H1 (cell line): ENCODE measurements around the gene DGKI.

Source experiments
- BACH1 ChIP-seq: IDR thresholded peaks from 2 replicates; pipeline ENCODE4 v1.6.1; 2012; ENCODE audit warnings: low read length, improper control_type of control experiment
- CEBPB ChIP-seq: IDR thresholded peaks from 2 replicates; pipeline ENCODE4 v1.6.1; 2012; ENCODE audit warnings: low read depth, low read length
- CREB1 ChIP-seq: IDR thresholded peaks from 2 replicates; pipeline ENCODE4 v1.6.1; 2012; ENCODE audit warnings: inconsistent platforms
- CTCF ChIP-seq, 3 experiments: IDR thresholded peaks; 1 replicate in 2 of 3; 2 replicates in 1 of 3; pipeline versions ENCODE4 v1.5.1 to v1.6.1; 2011; ENCODE audit warnings: low read length in 3 of 3, mild to moderate bottlenecking in 3 of 3, inconsistent platforms in 2 of 3, low read depth in 1 of 3, moderate library complexity in 1 of 3; ENCODE audit not compliant: insufficient read depth in 1 of 3; ENCODE audit errors: control extremely low read depth in 1 of 3
- EZH2 ChIP-seq: fragments of 200-600 bp; sonication (generic); IDR thresholded peaks from 2 replicates; pipeline ENCODE4 v1.7.1; 2012; ENCODE audit warnings: low read depth, mild to moderate bottlenecking, moderate library complexity, low read length, inconsistent platforms; ENCODE audit not compliant: severe bottlenecking
- JUND ChIP-seq: IDR thresholded peaks from 2 replicates; pipeline ENCODE4 v1.6.1; 2011; ENCODE audit warnings: mild to moderate bottlenecking, improper control_type of control experiment, low read length
- POLR2A ChIP-seq, 2 experiments: IDR thresholded peaks; 1 replicate in 1 of 2; 2 replicates in 1 of 2; pipeline ENCODE4 v1.6.1; 2011; ENCODE audit warnings: low read depth in 2 of 2, low read length in 2 of 2, mild to moderate bottlenecking in 2 of 2; ENCODE audit errors: control extremely low read depth in 1 of 2
- POLR2AphosphoS5 ChIP-seq: IDR thresholded peaks from 2 replicates; pipeline ENCODE4 v1.6.1; 2011; ENCODE audit warnings: low read depth, low read length
- RAD21 ChIP-seq, 2 experiments: IDR thresholded peaks in 1 of 2; conservative IDR thresholded peaks in 1 of 2; 2 replicates each; pipeline ENCODE4 v1.6.1; 2011; ENCODE audit warnings: low read depth in 2 of 2, low read length in 2 of 2, improper control_type of control experiment in 1 of 2, inconsistent platforms in 1 of 2, mild to moderate bottlenecking in 1 of 2, moderate library complexity in 1 of 2
- RNF2 ChIP-seq: fragments of 200-900, 300-1000 bp; sonication (generic); IDR thresholded peaks from 2 replicates; pipeline ENCODE4 v1.7.1; 2016; ENCODE audit warnings: borderline replicate concordance, low read depth, mild to moderate bottlenecking, antibody characterized with exemption, low read length; ENCODE audit not compliant: poor library complexity, severe bottlenecking; ENCODE audit errors: missing control alignments
- SRF ChIP-seq: IDR thresholded peaks from 2 replicates; pipeline ENCODE4 v1.6.1; 2011; ENCODE audit warnings: mild to moderate bottlenecking, low read depth, low read length, moderate library complexity
- TAF7 ChIP-seq: optimal IDR thresholded peaks from 2 replicates; pipeline ENCODE3; 2011; ENCODE audit warnings: low read depth, mild to moderate bottlenecking, inconsistent platforms, low read length, moderate library complexity, borderline replicate concordance
- YY1 ChIP-seq: IDR thresholded peaks from 2 replicates; pipeline ENCODE4 v1.6.1; 2011; ENCODE audit warnings: low read depth, mild to moderate bottlenecking, low read length
- ZNF274 ChIP-seq: IDR thresholded peaks from 2 replicates; pipeline ENCODE4 v1.7.0; 2012; ENCODE audit warnings: low read length, borderline replicate concordance; ENCODE audit errors: extremely low read depth

DNA sequence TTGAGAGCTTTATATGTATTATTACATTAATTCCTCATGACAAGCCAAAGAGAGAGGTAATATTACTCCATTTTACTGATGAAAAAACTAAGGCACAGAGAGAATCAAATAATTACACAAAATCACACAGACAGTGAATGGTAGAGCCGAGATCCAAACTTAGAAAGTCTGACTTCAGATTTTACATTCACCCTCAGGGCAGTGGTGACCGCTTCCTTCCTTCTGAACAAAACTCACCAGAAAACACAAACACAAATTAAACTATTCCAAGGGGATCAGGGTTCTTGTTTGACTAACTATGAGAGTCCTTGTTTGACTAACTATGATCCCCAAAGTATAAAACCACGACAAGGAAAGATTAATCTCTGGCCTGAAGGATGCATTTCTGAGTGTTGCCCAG lies 435.3 kb downstream of the DGKI start:
- no peak for TF ChIP-seq SRF
- no peak for TF ChIP-seq RAD21 (IDR thresholded peaks at IDR 0.05 in 1 of 2, conservative IDR thresholded peaks at IDR 0.05 in 1 of 2; ENCODE audit: low read depth in 2 of 2, low read length in 2 of 2)
- TF ChIP-seq CREB1: no peak
- TF ChIP-seq CTCF (IDR thresholded peaks at IDR 0.05; ENCODE audit: control extremely low read depth in 1 of 3, insufficient read depth in 1 of 3, low read depth in 1 of 3, low read length in 3 of 3): no peak
- no peak for TF ChIP-seq ZNF274
- TF ChIP-seq YY1: no peak
- TF ChIP-seq POLR2AphosphoS5: no peak
- no peak for TF ChIP-seq CEBPB
- no peak for TF ChIP-seq JUND
- TF ChIP-seq POLR2A (IDR thresholded peaks at IDR 0.05; ENCODE audit: control extremely low read depth in 1 of 2, low read depth in 2 of 2, low read length in 2 of 2): no peak
- no peak for TF ChIP-seq RNF2
- no peak for TF ChIP-seq BACH1
- TF ChIP-seq EZH2: no peak
- no peak for TF ChIP-seq TAF7
